C4-2B (cell line): ENCODE data around the gene RCVRN.

Source experiments
- CTCF ChIP-seq: fragments of 450-650 bp; conservative IDR thresholded peaks from 2 replicates; pipeline ENCODE4 v1.5.1; 2017; ENCODE audit warnings: mild to moderate bottlenecking
- ZFX ChIP-seq: fragments of 450-650 bp; IDR thresholded peaks from 2 replicates; pipeline ENCODE4 v1.6.1; 2017

GRCh38 chr17:9905902-9906301 lies 831 bp upstream of the RCVRN start:
- TF ChIP-seq CTCF (peak; percentile 78), ZFX (no peak)
